IMR-90 (cell line): Measurements from ENCODE around the gene DHRS3. TPM values are rescaled to one million over a fixed set of nuclear protein-coding genes. Genes with fewer than 3 reads are reported as not detected.
"Not testable (repeated sequence)": the region's sequence is repeated elsewhere in the genome, so short reads cannot be mapped to it uniquely, and the experiment has no call there.

ENCODE experiments used
- ATAC-seq: fragments of 200-7000 bp; cut with Tn5 transposase; 2 replicates; pipeline ENCODE4 v1.9.1; 2020; ENCODE audit warnings: low read depth, mild to moderate bottlenecking, moderate library complexity
- BruUV-seq: library from RNA; stranded (reverse); fragments of 400-500 nt; replicated peaks from 2 replicates; lab custom pipeline; 2021; lab: Mats Ljungman, UMichigan
- CTCF ChIA-PET: fragments of 300-600 bp; formaldehyde crosslinking; extraction: SDS; loops from one replicate; lab custom pipeline; 2021; ENCODE audit warnings: antibody characterized with exemption; lab: Yijun Ruan, JAX
- POLR2A ChIA-PET: fragments of 300-600 bp; sonication (Branson Sonifier 250); formaldehyde crosslinking; loops from one replicate; lab custom pipeline; 2022; ENCODE audit warnings: antibody characterized with exemption; ENCODE audit not compliant: unreplicated experiment; lab: Charles Lee
- DNase-seq: peaks from one replicate; pipeline ENCODE4 v3.0.0; 2013
- H2AFZ ChIP-seq: replicated peaks from 2 replicates; pipeline ENCODE3; 2013; ENCODE audit warnings: low read length, mild to moderate bottlenecking; ENCODE audit not compliant: poor library complexity
- H2AK5ac ChIP-seq: 2 replicates; pipeline ENCODE4 v1.6.1; 2013; ENCODE audit warnings: low read depth, low read length, inconsistent platforms
- H2AK9ac ChIP-seq: replicated peaks from 2 replicates; pipeline ENCODE3; 2013; ENCODE audit warnings: mild to moderate bottlenecking, low read depth, low read length, moderate library complexity; ENCODE audit not compliant: poor library complexity
- H2BK120ac ChIP-seq: 2 replicates; pipeline ENCODE4 v1.6.1; 2013; ENCODE audit warnings: low read depth, low read length, inconsistent platforms
- H2BK15ac ChIP-seq: 3 replicates; pipeline ENCODE4 v1.6.1; 2013; ENCODE audit warnings: low read depth, low read length, inconsistent platforms
- H2BK20ac ChIP-seq: 2 replicates; pipeline ENCODE4 v1.6.1; 2013; ENCODE audit warnings: low read depth, mild to moderate bottlenecking, inconsistent platforms, low read length, moderate library complexity
- H2BK5ac ChIP-seq: 2 replicates; pipeline ENCODE4 v1.6.1; 2013; ENCODE audit warnings: mild to moderate bottlenecking, low read depth, low read length, inconsistent platforms; ENCODE audit not compliant: poor library complexity, severe bottlenecking
- H3K14ac ChIP-seq: replicated peaks from 2 replicates; pipeline ENCODE4 v1.6.1; 2013; ENCODE audit warnings: low read depth, low read length, inconsistent platforms
- H3K18ac ChIP-seq: 2 replicates; pipeline ENCODE4 v1.6.1; 2013; ENCODE audit warnings: low read depth, low read length, control low read depth
- H3K23ac ChIP-seq: 2 replicates; pipeline ENCODE4 v1.6.1; 2013; ENCODE audit warnings: low read depth, low read length, inconsistent platforms
- H3K27ac ChIP-seq: 2 replicates; pipeline ENCODE4 v1.5.1; 2013; ENCODE audit warnings: mild to moderate bottlenecking, control low read depth, low read length; ENCODE audit not compliant: insufficient read depth
- H3K27me3 ChIP-seq: 2 replicates; pipeline ENCODE4 v1.6.1; 2013; ENCODE audit warnings: low read length; ENCODE audit not compliant: control insufficient read depth, insufficient read depth
- H3K36me3 ChIP-seq: 2 replicates; pipeline ENCODE4 v1.6.1; 2013; ENCODE audit warnings: low read length, mixed read lengths; ENCODE audit not compliant: control insufficient read depth, insufficient read depth
- H3K4ac ChIP-seq: 2 replicates; pipeline ENCODE4 v1.6.1; 2013; ENCODE audit warnings: low read depth, low read length, inconsistent platforms
- H3K4me1 ChIP-seq: 2 replicates; pipeline ENCODE4 v1.6.1; 2013; ENCODE audit warnings: low read length, mixed read lengths; ENCODE audit not compliant: control insufficient read depth, insufficient read depth
- H3K4me2 ChIP-seq: 2 replicates; pipeline ENCODE4 v1.6.1; 2013; ENCODE audit warnings: low read depth, mild to moderate bottlenecking, control low read depth, low read length, moderate library complexity
- H3K4me3 ChIP-seq: 2 replicates; pipeline ENCODE4 v1.5.1; 2013; ENCODE audit warnings: low read depth, mild to moderate bottlenecking, control low read depth, low read length, moderate library complexity; ENCODE audit not compliant: insufficient read depth
- H3K56ac ChIP-seq: 2 replicates; pipeline ENCODE4 v1.6.1; 2013; ENCODE audit warnings: low read length, inconsistent platforms; ENCODE audit not compliant: insufficient read depth; ENCODE audit errors: extremely low read depth
- H3K79me1 ChIP-seq, 2 experiments: 2 replicates each; pipeline ENCODE4 v1.6.1; 2013; ENCODE audit warnings: low read length in 2 of 2, inconsistent platforms in 1 of 2, low read depth in 1 of 2
- H3K9ac ChIP-seq: 2 replicates; pipeline ENCODE4 v1.6.1; 2013; ENCODE audit warnings: low read depth, low read length, control low read depth
- H3K9me1 ChIP-seq: 2 replicates; pipeline ENCODE4 v1.6.1; 2013; ENCODE audit warnings: low read length, inconsistent platforms; ENCODE audit not compliant: insufficient read depth
- H3K9me3 ChIP-seq: 2 replicates; pipeline ENCODE4 v1.6.1; 2013; ENCODE audit warnings: low read length; ENCODE audit not compliant: control insufficient read depth, insufficient read depth
- H4K20me1 ChIP-seq: 2 replicates; pipeline ENCODE4 v1.6.1; 2013; ENCODE audit warnings: low read length, inconsistent platforms; ENCODE audit not compliant: insufficient read depth
- H4K5ac ChIP-seq: 2 replicates; pipeline ENCODE4 v1.6.1; 2013; ENCODE audit warnings: mild to moderate bottlenecking, low read depth, low read length, control low read depth
- H4K8ac ChIP-seq, 2 experiments: 2 replicates each; pipeline ENCODE4 v1.6.1; 2013; ENCODE audit warnings: low read depth in 2 of 2, low read length in 2 of 2, control low read depth in 1 of 2, inconsistent platforms in 1 of 2
- H4K91ac ChIP-seq: 2 replicates; pipeline ENCODE4 v1.6.1; 2013; ENCODE audit warnings: low read depth, low read length, inconsistent platforms; ENCODE audit not compliant: insufficient read depth
- BHLHE40 ChIP-seq: fragments of 150-350 bp; IDR thresholded peaks from 2 replicates; pipeline ENCODE4 v1.6.1; 2016; ENCODE audit warnings: mild to moderate bottlenecking, low read depth, low read length
- FOS ChIP-seq: fragments of 150-350 bp; IDR thresholded peaks from 2 replicates; pipeline ENCODE4 v1.6.1; 2016; ENCODE audit warnings: low read depth, low read length
- MXI1 ChIP-seq: IDR thresholded peaks from 2 replicates; pipeline ENCODE4 v1.6.1; 2012; ENCODE audit warnings: low read depth, mild to moderate bottlenecking, low read length, moderate library complexity, borderline replicate concordance
- NFE2L2 ChIP-seq: fragments of 150-350 bp; IDR thresholded peaks from 2 replicates; pipeline ENCODE4 v1.6.1; 2016; ENCODE audit warnings: low read depth, mild to moderate bottlenecking, low read length
- WGBS, 2 experiments: methylation state at CpG; one replicate each; pipeline versions ENCODE4 v1.1.5 to v1.1.7; 2013; ENCODE audit warnings: missing lambda C conversion rate in 2 of 2; ENCODE audit not compliant: insufficient read length in 1 of 2; ENCODE audit errors: extremely low coverage in 2 of 2; 5-methylcytosine and 5-hydroxymethylcytosine counted together
- dilution Hi-C: fragments of 300-500 bp; cut with HindIII; formaldehyde crosslinking; loops from one replicate; pipeline ENCODE4 v1.14.3; 2018; ENCODE audit warnings: low sequenced_read_pairs; ENCODE audit not compliant: unreplicated experiment
- in situ Hi-C: fragments of 300-500 bp; cut with MboI; formaldehyde crosslinking; loops from 3 replicates; pipeline ENCODE4 v1.14.3; 2019; ENCODE audit warnings: low sequenced_read_pairs, inconsistent platforms, mixed read lengths
- intact Hi-C: fragments of 100-400 bp; cut with micrococcal nuclease; formaldehyde crosslinking; loops from 2 replicates; pipeline ENCODE4 v1.10.0; 2022
- polyA plus RNA-seq, 3 experiments: library from polyadenylated mRNA; depleted of rRNA; stranded (reverse); fragments of >200 nt; gene quantifications; 2 replicates each; pipeline ENCODE4 v1.2.3, GENCODE V29; 2012; ENCODE audit warnings: low replicate concordance in 1 of 3
- total RNA-seq: library from RNA; depleted of rRNA; stranded (reverse); fragments of >200 nt; gene quantifications from 2 replicates; pipeline ENCODE4 v1.2.3, GENCODE V29; 2012

The DHRS3 gene
- total and polyA plus RNA-seq, 2 of the 4 experiments (the other 2 are of a cell fraction): 11.2 to 14.5 TPM

- TF ChIP-seq MXI1 (no peak), FOS (no peak), BHLHE40 (no peak), NFE2L2 (no peak)
Measured at GRCh38 chr1:12524266-12524665, 93.7 kb downstream of the DHRS3 start (continued).

GRCh38 chr1:12522780-12523179, 95.2 kb downstream of the DHRS3 start:
- H3K18ac ChIP-seq, H3K4me2 ChIP-seq, H2BK5ac ChIP-seq, dilution Hi-C loops, H3K9me1 ChIP-seq, H3K14ac ChIP-seq, H3K56ac ChIP-seq, H2BK120ac ChIP-seq, H3K9ac ChIP-seq, H2AFZ ChIP-seq, intact Hi-C loops, H2AK5ac ChIP-seq, CTCF ChIA-PET, in situ Hi-C loops, H3K23ac ChIP-seq, H3K4ac ChIP-seq, DNase-seq, POLR2A ChIA-PET, BruUV-seq, H4K5ac ChIP-seq, H3K36me3 ChIP-seq, H3K4me1 ChIP-seq, H3K27me3 ChIP-seq, H2AK9ac ChIP-seq, H4K91ac ChIP-seq, H3K4me3 ChIP-seq, H4K8ac ChIP-seq, H4K20me1 ChIP-seq, H2BK15ac ChIP-seq, H2BK20ac ChIP-seq, H3K9me3 ChIP-seq, H3K79me1 ChIP-seq, H3K27ac ChIP-seq, ATAC-seq: not testable (repeated sequence)
- WGBS, 2 experiments: 100% methylated on average over 2 of the region's 9 CpGs; no CpG with 5 or more reads in 1 of the 2 experiments
